Muscle of leg (tissue), 11 donors: ENCODE results near the gene MBNL2. TPM values are rescaled to one million over a fixed set of nuclear protein-coding genes. Genes with fewer than 3 reads are reported as not detected.

Source experiments
- DNase-seq: peaks from one replicate; pipeline ENCODE4 v3.0.0; 2013
- H3K27ac ChIP-seq: one replicate; pipeline ENCODE4 v1.5.1; 2013; ENCODE audit warnings: mild to moderate bottlenecking, low read length, control low read depth
- H3K27me3 ChIP-seq: one replicate; pipeline ENCODE4 v1.6.1; 2013; ENCODE audit warnings: low read length; ENCODE audit not compliant: control insufficient read depth, insufficient read depth
- H3K36me3 ChIP-seq: one replicate; pipeline ENCODE4 v1.6.1; 2013; ENCODE audit warnings: low read length; ENCODE audit not compliant: control insufficient read depth, insufficient read depth
- H3K4me1 ChIP-seq: one replicate; pipeline ENCODE4 v1.6.1; 2013; ENCODE audit warnings: low read length; ENCODE audit not compliant: control insufficient read depth, insufficient read depth
- H3K4me3 ChIP-seq: one replicate; pipeline ENCODE4 v1.5.1; 2013; ENCODE audit warnings: low read length, control low read depth
- H3K9me3 ChIP-seq: replicated peaks from 2 replicates; pipeline ENCODE4 v1.6.1; 2013; ENCODE audit warnings: low read depth, low read length; ENCODE audit not compliant: control insufficient read depth
- WGBS: methylation state at CpG from one replicate; pipeline ENCODE4 v1.1.5; 2013; ENCODE audit warnings: missing lambda C conversion rate; ENCODE audit not compliant: insufficient coverage; 5-methylcytosine and 5-hydroxymethylcytosine counted together
- polyA plus RNA-seq, 8 donors: library from polyadenylated mRNA; unstranded; fragments of 120-200 nt; gene quantifications; one replicate each; pipeline versions ENCODE4 v1.2.1 to v1.2.3, GENCODE V29; 2013; ENCODE audit warnings: inconsistent platforms in 1 of 8, low replicate concordance in 1 of 8; ENCODE audit not compliant: insufficient read length in 8 of 8, insufficient read depth in 1 of 8
- total RNA-seq: library from RNA; stranded (reverse); fragments of 120-200 nt; gene quantifications from one replicate; pipeline ENCODE4 v1.2.4, GENCODE V29; 2013

Gene MBNL2
- total and polyA plus RNA-seq, 9 donors = 20.1 to 37.0 (median 26.8) TPM

GRCh38 chr13:97231118-97231828, 9.1 kb downstream of the MBNL2 start:
- peaks cover 7% of the 10 kb centered on the region for H3K36me3 ChIP-seq
- H3K4me3 ChIP-seq = no peak overlapping the region
- no peaks in the 10 kb centered on the region for H3K9me3 ChIP-seq
- no peaks in the 10 kb centered on the region for H3K27me3 ChIP-seq
- WGBS = no CpG with 5 or more reads among the region's 4 CpGs
- no peak for DNase-seq
- no peak overlapping the region for H3K27ac ChIP-seq
- H3K4me1 ChIP-seq = peaks cover 14% of the 10 kb centered on the region

GRCh38 chr13:97231829-97232196, 9.7 kb downstream of the MBNL2 start:
- Histone ChIP-seq H3K36me3 (peaks cover 7% of the 10 kb centered on the region), H3K27me3 (no peaks in the 10 kb centered on the region), H3K4me3 (no peak overlapping the region), H3K4me1 (peaks cover 12% of the 10 kb centered on the region), H3K27ac (no peak overlapping the region), H3K9me3 (no peaks in the 10 kb centered on the region)
- DNase-seq = no peak
- 83% methylated on average over 3 of the region's 6 CpGs for WGBS

DNA sequence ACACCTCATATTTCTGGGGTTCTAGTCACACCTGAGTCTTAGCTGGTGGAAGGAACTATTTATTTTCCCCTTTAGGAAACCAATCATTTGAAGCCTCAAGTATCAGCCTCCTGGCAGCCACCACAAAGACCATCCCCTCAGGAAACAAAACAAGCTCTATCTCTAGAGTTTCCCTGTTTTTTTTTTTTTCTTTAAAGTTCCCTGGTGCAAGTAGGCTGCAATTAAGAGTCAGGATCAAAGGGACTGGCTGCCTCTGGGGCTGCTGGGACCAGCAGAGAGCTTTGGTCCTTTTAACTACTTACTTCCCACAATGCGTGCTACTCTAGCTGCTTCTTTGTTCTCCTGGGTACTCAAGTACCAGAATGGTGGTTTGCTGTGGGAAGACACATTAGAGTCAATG, 11.4 kb downstream of the MBNL2 start:
- no CpG with 5 or more reads among the region's 1 CpG for WGBS
- Histone ChIP-seq H3K9me3 (no peaks in the 10 kb centered on the region), H3K4me1 (peaks cover 12% of the 10 kb centered on the region), H3K4me3 (no peak overlapping the region), H3K36me3 (peaks cover 12% of the 10 kb centered on the region), H3K27ac (no peak overlapping the region), H3K27me3 (no peaks in the 10 kb centered on the region)
- no peak for DNase-seq

DNA sequence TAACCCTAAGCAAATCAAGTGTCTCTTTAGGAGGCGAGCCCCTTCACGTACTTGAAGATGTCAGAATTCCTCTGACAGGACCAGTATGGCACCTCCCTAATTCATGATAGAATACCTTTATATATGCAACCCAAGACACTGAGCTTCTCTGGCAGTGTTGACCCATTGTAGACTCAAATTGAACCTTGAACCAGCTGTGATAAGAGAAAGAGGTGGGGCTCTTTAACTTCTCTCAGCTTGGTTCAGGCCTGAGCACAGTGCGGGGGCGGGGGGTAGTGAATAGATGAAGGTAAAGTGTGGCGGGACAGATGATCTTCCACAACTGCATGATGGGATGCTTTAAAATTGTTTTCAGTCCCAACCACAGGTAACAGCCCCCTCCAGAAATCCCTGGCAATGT, 12.1 kb downstream of the MBNL2 start:
- peaks cover 12% of the 10 kb centered on the region for H3K36me3 ChIP-seq
- H3K27ac ChIP-seq = peak overlapping the region; percentile 8
- H3K4me1 ChIP-seq = peaks cover 12% of the 10 kb centered on the region
- H3K9me3 ChIP-seq = no peaks in the 10 kb centered on the region
- no peak overlapping the region for H3K4me3 ChIP-seq
- WGBS = 84% methylated on average over 2 of the region's 5 CpGs
- H3K27me3 ChIP-seq = no peaks in the 10 kb centered on the region
- no peak for DNase-seq

DNA sequence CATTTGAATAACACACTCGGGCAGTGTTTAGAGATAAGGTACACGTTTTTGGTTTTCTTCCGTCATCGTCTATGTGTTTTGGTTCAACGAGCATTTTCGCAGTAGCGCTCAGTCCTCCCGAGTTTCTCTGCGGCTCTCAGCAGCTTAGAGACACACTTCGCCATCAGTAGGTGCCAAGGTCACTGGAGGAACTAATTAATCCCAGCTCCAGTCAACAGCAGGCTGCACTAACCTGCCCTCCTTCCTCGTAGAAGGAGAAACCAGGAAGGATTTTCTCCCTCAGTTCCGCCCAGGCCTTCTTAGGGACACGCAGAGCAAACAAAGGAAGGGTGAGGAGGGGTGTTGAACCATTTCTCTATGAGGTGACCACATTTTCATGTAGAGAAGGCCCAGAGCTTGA, 12.6 kb downstream of the MBNL2 start:
- 83% methylated on average over 9 of the region's 13 CpGs for WGBS
- peaks cover 12% of the 10 kb centered on the region for H3K4me1 ChIP-seq
- peaks cover 12% of the 10 kb centered on the region for H3K36me3 ChIP-seq
- no peak for DNase-seq
- no peak overlapping the region for H3K4me3 ChIP-seq
- peak overlapping the region; percentile 33 for H3K27ac ChIP-seq
- H3K27me3 ChIP-seq = no peaks in the 10 kb centered on the region
- H3K9me3 ChIP-seq = no peaks in the 10 kb centered on the region

GRCh38 chr13:97235549-97236231, 13.6 kb downstream of the MBNL2 start:
- Histone ChIP-seq H3K36me3 (peaks cover 12% of the 10 kb centered on the region), H3K27ac (peak overlapping the region; percentile 59), H3K4me1 (peaks cover 17% of the 10 kb centered on the region), H3K9me3 (no peaks in the 10 kb centered on the region), H3K27me3 (no peaks in the 10 kb centered on the region), H3K4me3 (no peak overlapping the region)
- 32% methylated on average over 12 of the region's 18 CpGs for WGBS
- no peak for DNase-seq

DNA sequence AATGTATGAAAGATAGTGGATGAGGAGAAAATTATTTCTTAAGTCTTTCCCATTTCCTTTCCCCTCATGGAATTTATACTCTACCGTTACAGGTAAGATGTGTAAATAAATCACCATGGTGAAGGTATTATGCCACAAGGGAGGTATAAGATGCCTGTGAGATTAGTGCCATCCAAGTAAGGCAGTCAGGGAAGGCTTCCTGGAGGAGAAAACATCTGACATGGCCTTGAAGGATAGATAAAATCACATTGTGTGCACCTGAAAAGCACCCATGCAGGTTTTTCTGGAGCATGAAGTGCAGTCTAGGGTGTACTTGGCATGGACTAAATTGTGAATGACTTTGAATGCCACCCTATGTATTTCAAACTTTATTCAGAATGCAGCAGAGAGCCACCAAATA, 15.3 kb downstream of the MBNL2 start:
- no peak overlapping the region for H3K4me3 ChIP-seq
- H3K9me3 ChIP-seq = no peaks in the 10 kb centered on the region
- peaks cover 8% of the 10 kb centered on the region for H3K36me3 ChIP-seq
- peaks cover 20% of the 10 kb centered on the region for H3K4me1 ChIP-seq
- no CpG with 5 or more reads among the region's 1 CpG for WGBS
- DNase-seq = no peak
- H3K27ac ChIP-seq = no peak overlapping the region
- H3K27me3 ChIP-seq = no peaks in the 10 kb centered on the region

- H3K4me1 ChIP-seq = peaks cover 26% of the 10 kb centered on the region
- no peak overlapping the region for H3K4me3 ChIP-seq
- H3K27ac ChIP-seq = no peak overlapping the region
- no peaks in the 10 kb centered on the region for H3K9me3 ChIP-seq
- DNase-seq = no peak
- H3K27me3 ChIP-seq = no peaks in the 10 kb centered on the region
- peaks cover 8% of the 10 kb centered on the region for H3K36me3 ChIP-seq
- 94% methylated on average over 5 of the region's 5 CpGs for WGBS
Observed at GRCh38 chr13:97238432-97238831, 16.3 kb downstream of the MBNL2 start.

DNA sequence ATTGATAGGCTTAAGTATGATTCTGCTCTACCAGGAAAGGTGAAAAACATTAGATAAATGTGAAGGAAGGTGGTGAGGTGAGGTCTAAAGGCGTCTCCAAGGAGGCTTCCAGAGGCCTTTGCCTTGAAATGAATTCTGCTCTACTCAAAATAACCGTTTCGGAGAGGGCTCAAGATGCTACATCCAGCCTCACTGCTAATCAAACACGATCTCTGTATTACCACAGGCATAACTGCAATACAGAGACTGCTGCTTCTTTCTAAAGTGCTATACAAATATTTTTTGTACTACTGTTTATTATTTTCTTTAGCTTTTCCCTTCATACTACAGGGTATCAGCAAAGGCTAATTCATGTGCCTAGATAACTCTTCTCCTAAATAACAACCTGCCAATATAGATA, 16.8 kb downstream of the MBNL2 start:
- Histone ChIP-seq H3K4me1 (peaks cover 26% of the 10 kb centered on the region), H3K27me3 (no peaks in the 10 kb centered on the region), H3K9me3 (no peaks in the 10 kb centered on the region), H3K27ac (no peak overlapping the region), H3K4me3 (no peak overlapping the region), H3K36me3 (peaks cover 8% of the 10 kb centered on the region)
- no CpG with 5 or more reads among the region's 4 CpGs for WGBS
- DNase-seq = no peak

DNA sequence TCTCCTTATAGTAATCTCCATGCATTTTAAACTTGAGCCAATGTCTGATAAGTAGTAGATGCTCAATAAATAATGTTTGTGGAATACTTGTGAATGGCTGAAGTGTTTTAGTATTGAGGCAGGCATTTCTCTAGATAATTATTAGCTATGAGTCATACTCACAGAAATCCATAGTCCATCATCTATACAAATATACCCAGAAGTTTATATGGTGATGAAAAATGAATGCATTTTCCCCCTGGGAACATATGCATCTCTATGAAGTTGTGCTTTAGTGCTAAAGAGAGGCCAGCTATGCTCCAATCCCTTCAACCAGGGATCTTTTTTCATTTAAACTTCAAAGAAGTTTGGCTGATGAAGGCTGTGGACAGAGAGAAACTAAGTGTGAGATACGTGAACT, 17.2 kb downstream of the MBNL2 start:
- Histone ChIP-seq H3K4me3 (no peak overlapping the region), H3K27me3 (no peaks in the 10 kb centered on the region), H3K27ac (no peak overlapping the region), H3K4me1 (peaks cover 26% of the 10 kb centered on the region), H3K9me3 (no peaks in the 10 kb centered on the region), H3K36me3 (peaks cover 8% of the 10 kb centered on the region)
- no peak for DNase-seq
- WGBS = no CpG with 5 or more reads among the region's 1 CpG
